H9 (cell line): ENCODE results near the gene C1RL. TPM values are rescaled to one million over a fixed set of nuclear protein-coding genes. Genes with fewer than 3 reads are reported as not detected.

Experiments used
- DNase-seq: peaks from one replicate; pipeline ENCODE4 v3.0.0-alpha.2; 2017
- H2AFZ ChIP-seq: one replicate; pipeline ENCODE4 v1.6.1; 2013; ENCODE audit warnings: mild to moderate bottlenecking, low read length, control low read depth, moderate library complexity
- H2AK5ac ChIP-seq: 2 replicates; pipeline ENCODE4 v1.6.1; 2013; ENCODE audit warnings: low read length, control low read depth, mixed read lengths; ENCODE audit not compliant: insufficient read length
- H2BK120ac ChIP-seq: one replicate; pipeline ENCODE4 v1.6.1; 2013; ENCODE audit warnings: low read depth, mild to moderate bottlenecking, low read length, control low read depth, inconsistent platforms; ENCODE audit not compliant: poor library complexity, severe bottlenecking
- H2BK12ac ChIP-seq: 2 replicates; pipeline ENCODE4 v1.6.1; 2013; ENCODE audit warnings: low read length, control low read depth, mixed read lengths, low read depth; ENCODE audit not compliant: insufficient read length
- H2BK15ac ChIP-seq: 2 replicates; pipeline ENCODE4 v1.6.1; 2013; ENCODE audit warnings: low read depth, low read length, control low read depth
- H2BK20ac ChIP-seq: one replicate; pipeline ENCODE4 v1.6.1; 2013; ENCODE audit warnings: low read depth, mild to moderate bottlenecking, low read length, control low read depth, inconsistent platforms; ENCODE audit not compliant: poor library complexity, severe bottlenecking
- H2BK5ac ChIP-seq: 2 replicates; pipeline ENCODE4 v1.6.1; 2013; ENCODE audit warnings: low read length, control low read depth, mixed read lengths; ENCODE audit not compliant: insufficient read length
- H3K14ac ChIP-seq: 2 replicates; pipeline ENCODE4 v1.6.1; 2013; ENCODE audit warnings: low read length, control low read depth; ENCODE audit not compliant: insufficient read depth
- H3K18ac ChIP-seq: 2 replicates; pipeline ENCODE4 v1.6.1; 2013; ENCODE audit warnings: low read depth, mild to moderate bottlenecking, mixed read lengths, low read length, control low read depth; ENCODE audit not compliant: insufficient read length
- H3K23ac ChIP-seq: 2 replicates; pipeline ENCODE4 v1.6.1; 2013; ENCODE audit warnings: low read length, control low read depth, mixed read lengths, low read depth; ENCODE audit not compliant: insufficient read length
- H3K23me2 ChIP-seq: 2 replicates; pipeline ENCODE4 v1.6.1; 2013; ENCODE audit warnings: low read depth, mild to moderate bottlenecking, mixed read lengths, low read length, control low read depth; ENCODE audit not compliant: insufficient read length, poor library complexity, severe bottlenecking
- H3K27ac ChIP-seq: 2 replicates; pipeline ENCODE4 v1.5.1; 2013; ENCODE audit warnings: low read length, control low read depth, mixed read lengths, low read depth; ENCODE audit not compliant: insufficient read length
- H3K27me3 ChIP-seq: 2 replicates; pipeline ENCODE4 v1.6.1; 2013; ENCODE audit warnings: low read length, control low read depth, inconsistent platforms; ENCODE audit not compliant: insufficient read depth
- H3K4ac ChIP-seq: 2 replicates; pipeline ENCODE4 v1.6.1; 2013; ENCODE audit warnings: low read depth, mild to moderate bottlenecking, control low read depth, inconsistent platforms, low read length, moderate library complexity
- H3K4me1 ChIP-seq: 2 replicates; pipeline ENCODE4 v1.6.1; 2013; ENCODE audit warnings: low read length, control low read depth, inconsistent platforms; ENCODE audit not compliant: insufficient read depth
- H3K4me2 ChIP-seq: 2 replicates; pipeline ENCODE4 v1.6.1; 2013; ENCODE audit warnings: low read length, control low read depth, mixed read lengths; ENCODE audit not compliant: insufficient read length, insufficient read depth
- H3K56ac ChIP-seq: 2 replicates; pipeline ENCODE4 v1.6.1; 2013; ENCODE audit warnings: low read depth, mild to moderate bottlenecking, mixed read lengths, low read length, control low read depth; ENCODE audit not compliant: insufficient read length
- H3K79me1 ChIP-seq: 2 replicates; pipeline ENCODE4 v1.6.1; 2013; ENCODE audit warnings: low read depth, mild to moderate bottlenecking, moderate library complexity, low read length, control low read depth, inconsistent platforms; ENCODE audit not compliant: insufficient read depth, poor library complexity, severe bottlenecking
- H3K79me2 ChIP-seq: 2 replicates; pipeline ENCODE4 v1.6.1; 2013; ENCODE audit warnings: low read length, control low read depth, inconsistent platforms; ENCODE audit not compliant: insufficient read depth
- H3K9ac ChIP-seq: 2 replicates; pipeline ENCODE4 v1.6.1; 2013; ENCODE audit warnings: low read length, control low read depth, mixed read lengths; ENCODE audit not compliant: insufficient read length; ENCODE audit errors: extremely low read depth
- H3K9me3 ChIP-seq: one replicate; pipeline ENCODE4 v1.6.1; 2013; ENCODE audit warnings: low read depth, low read length, inconsistent platforms; ENCODE audit not compliant: control insufficient read depth
- H3T11ph ChIP-seq: one replicate; pipeline ENCODE4 v1.6.1; 2013; ENCODE audit warnings: mild to moderate bottlenecking, low read length, control low read depth, inconsistent platforms
- H4K20me1 ChIP-seq: one replicate; pipeline ENCODE4 v1.6.1; 2013; ENCODE audit not compliant: control insufficient read depth, insufficient read length, insufficient read depth
- H4K5ac ChIP-seq: 2 replicates; pipeline ENCODE4 v1.6.1; 2013; ENCODE audit warnings: low read depth, mild to moderate bottlenecking, mixed read lengths, low read length, control low read depth; ENCODE audit not compliant: insufficient read length
- H4K8ac ChIP-seq: replicated peaks from 2 replicates; pipeline ENCODE4 v1.6.1; 2013; ENCODE audit warnings: low read length, control low read depth, mixed read lengths, low read depth; ENCODE audit not compliant: insufficient read length
- H4K91ac ChIP-seq: 2 replicates; pipeline ENCODE4 v1.6.1; 2013; ENCODE audit warnings: low read depth, mild to moderate bottlenecking, moderate library complexity, mixed read lengths, low read length, control low read depth; ENCODE audit not compliant: insufficient read length
- H3K27ac Mint-ChIP-seq, 3 experiments: 2 replicates in 2 of 3; 3 replicates in 1 of 3; pipeline ENCODE4 v1.8.0; 2020 to 2021; ENCODE audit warnings: mixed read lengths in 3 of 3, mild to moderate bottlenecking in 1 of 3, moderate library complexity in 1 of 3
- H3K27me3 Mint-ChIP-seq: 2 replicates; pipeline ENCODE4 v1.8.0; 2021; ENCODE audit warnings: low read depth, mild to moderate bottlenecking, moderate library complexity, mixed read lengths
- H3K36me3 Mint-ChIP-seq, 3 experiments: 2 replicates in 2 of 3; 3 replicates in 1 of 3; pipeline ENCODE4 v1.8.0; 2020 to 2021; ENCODE audit warnings: low read depth in 3 of 3, mixed read lengths in 3 of 3; ENCODE audit not compliant: insufficient read depth in 1 of 3
- H3K4me1 Mint-ChIP-seq, 2 experiments: 2 replicates each; pipeline ENCODE4 v1.8.0; 2020; ENCODE audit warnings: mixed read lengths in 2 of 2
- H3K4me3 Mint-ChIP-seq, 2 experiments: 2 replicates in 1 of 2; 3 replicates in 1 of 2; pipeline ENCODE4 v1.8.0; 2020 to 2021; ENCODE audit warnings: mild to moderate bottlenecking in 2 of 2, mixed read lengths in 2 of 2, moderate library complexity in 1 of 2
- H3K9me3 Mint-ChIP-seq, 2 experiments: 2 replicates in 1 of 2; 3 replicates in 1 of 2; pipeline ENCODE4 v1.8.0; 2020; ENCODE audit warnings: mild to moderate bottlenecking in 2 of 2, mixed read lengths in 2 of 2, moderate library complexity in 1 of 2
- CTCF ChIP-seq: fragments of 200-600 bp; sonication (generic); conservative IDR thresholded peaks from 3 replicates; pipeline ENCODE4 v1.8.0; 2021; ENCODE audit warnings: antibody characterized with exemption, mild to moderate bottlenecking
- WGBS: extraction: QIAGEN DNeasy Blood & Tissue Kit; methylation state at CpG from one replicate; pipeline ENCODE4 v1.1.7; 2013; ENCODE audit warnings: missing lambda C conversion rate, low lambda C conversion rate, mixed read lengths; ENCODE audit not compliant: insufficient read length; ENCODE audit errors: extremely low coverage; 5-methylcytosine and 5-hydroxymethylcytosine counted together
- total RNA-seq: library from RNA; stranded (reverse); gene quantifications from 2 replicates; pipeline ENCODE4 v1.2.1, GENCODE V29; 2021

Gene C1RL
- total RNA-seq, 1 experiment from 2014 or later, result 15.1 TPM

GRCh38 chr12:7142809-7143465 is 33.9 kb upstream of the C1RL start:
- H3K9ac ChIP-seq, result no peak overlapping the region
- H3K79me2 ChIP-seq, result no peaks in the 10 kb centered on the region
- H3K9me3 ChIP-seq, result no peaks in the 10 kb centered on the region
- no peak overlapping the region for H2BK120ac ChIP-seq
- H2AK5ac ChIP-seq, result no peak overlapping the region
- H3K4me1 ChIP-seq, result no peaks in the 10 kb centered on the region
- no peak overlapping the region for H3K4ac ChIP-seq
- H4K20me1 ChIP-seq, result no peaks in the 10 kb centered on the region
- H3K27ac ChIP-seq, result no peak overlapping the region
- no peak overlapping the region for H3K14ac ChIP-seq
- DNase-seq, result no peak
- no peaks in the 10 kb centered on the region for H3K23me2 ChIP-seq
- Mint-ChIP-seq H3K27me3 (no peaks in the 10 kb centered on the region; the same call in 1 of the 2 replicates), H3K4me1 (no peaks in the 10 kb centered on the region), H3K4me3 (no peak overlapping the region), H3K36me3 (peaks cover 7 to 43% (median 16%) of the 10 kb centered on the region in 3 experiments; a peak in 5 of 7 replicates), H3K27ac (no peak overlapping the region; a peak in 1 of 7 replicates), H3K9me3 (no peaks in the 10 kb centered on the region)
- H2BK12ac ChIP-seq, result no peak overlapping the region
- H4K91ac ChIP-seq, result no peak overlapping the region
- no peak overlapping the region for H2BK15ac ChIP-seq
- no peak for TF ChIP-seq CTCF
- no peak overlapping the region for H2BK5ac ChIP-seq
- H2BK20ac ChIP-seq, result no peak overlapping the region
- H3K56ac ChIP-seq, result no peak overlapping the region
- no peak overlapping the region for H2AFZ ChIP-seq
- H3K27me3 ChIP-seq, result no peaks in the 10 kb centered on the region
- H4K5ac ChIP-seq, result no peak overlapping the region
- WGBS, result no CpG with 5 or more reads among the region's 18 CpGs
- no peak overlapping the region for H3K23ac ChIP-seq
- no peak overlapping the region for H3T11ph ChIP-seq
- H4K8ac ChIP-seq, result no peak overlapping the region
- no peaks in the 10 kb centered on the region for H3K79me1 ChIP-seq
- no peak overlapping the region for H3K4me2 ChIP-seq
- H3K18ac ChIP-seq, result no peak overlapping the region
